Putamen (tissue), 1 donor: Measurements from ENCODE around the gene TRIOBP.

Experiments
- DNase-seq: peaks from one replicate; pipeline ENCODE4 v3.0.0-alpha.2; 2016; ENCODE audit warnings: low spot score

The TRIOBP gene

GRCh38 chr22:37664249-37665101, 32.4 kb upstream of the TRIOBP start:
- DNase-seq = peak; percentile 94

- DNase-seq = no peak
Measured at GRCh38 chr22:37665487-37665886, 31.4 kb upstream of the TRIOBP start.

GRCh38 chr22:37669586-37669985, 27.3 kb upstream of the TRIOBP start:
- DNase-seq = no peak

GRCh38 chr22:37672206-37672919, 24.5 kb upstream of the TRIOBP start:
- no peak for DNase-seq

DNA sequence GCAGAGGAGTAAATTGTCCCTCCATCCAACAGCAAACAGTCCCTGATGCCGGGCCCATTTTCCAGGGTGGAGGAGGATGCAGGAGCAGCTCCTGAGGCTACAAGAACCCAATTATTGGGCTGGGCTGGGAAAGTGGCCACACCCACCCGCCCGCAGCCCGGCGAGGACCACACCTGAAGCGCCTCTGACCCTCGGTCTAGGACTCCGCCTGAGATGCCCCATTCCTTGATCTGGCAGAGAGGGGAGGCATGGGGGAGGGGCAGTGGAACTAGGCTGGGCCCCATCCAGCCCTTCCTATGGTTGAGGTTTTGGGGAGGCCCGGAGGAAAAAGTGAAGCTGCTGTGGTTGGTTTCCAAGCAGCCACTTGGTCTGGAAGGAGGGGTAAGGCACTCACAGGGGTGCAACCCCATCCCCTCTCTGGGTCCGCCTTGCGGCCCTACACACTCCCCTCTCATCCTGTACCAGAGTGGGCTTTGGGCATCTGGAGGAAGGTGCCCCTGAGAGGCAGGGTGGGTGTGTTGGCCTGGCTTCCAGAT, 23.9 kb upstream of the TRIOBP start:
- no peak for DNase-seq

DNA sequence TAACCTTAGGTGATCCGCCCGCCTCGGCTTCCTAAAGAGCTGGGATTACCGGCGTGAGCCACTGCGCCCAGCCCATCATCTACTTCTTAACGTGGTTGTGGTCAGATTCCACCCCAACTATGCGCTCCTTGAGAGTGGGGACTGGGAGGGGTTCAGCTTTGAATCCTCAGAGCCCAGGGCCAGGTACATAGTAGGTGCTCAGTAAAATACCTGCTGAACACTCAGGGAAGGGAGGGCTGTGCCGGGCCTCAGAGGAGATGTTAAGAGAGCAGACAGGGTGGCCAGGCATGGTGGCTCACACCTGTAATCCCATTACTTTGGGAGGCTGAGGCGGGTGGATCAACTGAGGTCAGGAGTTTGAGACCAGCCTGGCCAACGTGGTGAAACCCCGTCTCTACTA, 22.6 kb upstream of the TRIOBP start:
- DNase-seq = no peak

- DNase-seq = peak; percentile 82
Measured at GRCh38 chr22:37674951-37675929, 21.6 kb upstream of the TRIOBP start, which contains the start of gene LGALS1. LGALS1 (plus strand) TSS chr22:37675636; CDS start chr22:37675703, 67 bp downstream.

DNA sequence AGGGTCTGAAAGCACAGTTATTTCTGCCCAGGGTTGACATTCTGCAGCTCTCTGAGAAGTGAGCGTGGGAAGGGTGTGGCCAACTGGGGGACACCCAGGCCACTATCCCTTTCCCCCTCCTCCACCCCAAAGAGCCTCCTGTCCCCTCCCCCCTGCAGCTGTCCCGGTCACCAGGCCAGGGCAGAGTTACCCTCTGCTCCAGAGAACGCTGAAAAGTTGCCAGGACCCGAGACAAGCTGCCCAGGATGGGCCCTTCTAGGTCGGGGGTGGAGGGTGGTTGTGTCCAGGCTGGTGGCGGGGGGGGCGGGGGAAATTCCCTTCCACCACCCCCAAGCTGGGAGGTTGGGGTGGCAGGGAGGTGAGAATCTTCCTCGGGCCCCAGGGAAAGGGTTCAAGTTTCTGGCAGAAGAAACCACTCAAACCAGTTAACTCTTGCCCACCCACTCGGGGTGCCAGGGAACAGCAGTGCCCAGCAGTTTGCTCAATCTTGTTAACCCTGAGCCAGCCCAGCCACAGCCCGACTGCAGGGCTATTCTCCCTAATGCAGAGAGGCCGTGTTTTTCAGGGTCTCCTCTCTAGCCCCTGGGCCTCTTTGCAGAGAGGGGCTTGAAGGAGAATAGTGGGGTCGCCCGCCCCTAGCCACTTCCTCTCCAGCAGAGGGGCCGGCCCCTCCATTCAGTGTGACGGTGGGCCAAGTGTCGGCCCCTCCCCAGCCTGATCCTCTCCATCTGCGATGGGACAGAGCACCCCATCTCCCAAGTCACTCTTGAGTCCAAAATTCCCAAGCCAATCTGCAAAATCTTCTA, 20.7 kb upstream of the TRIOBP start:
- no peak for DNase-seq

DNA sequence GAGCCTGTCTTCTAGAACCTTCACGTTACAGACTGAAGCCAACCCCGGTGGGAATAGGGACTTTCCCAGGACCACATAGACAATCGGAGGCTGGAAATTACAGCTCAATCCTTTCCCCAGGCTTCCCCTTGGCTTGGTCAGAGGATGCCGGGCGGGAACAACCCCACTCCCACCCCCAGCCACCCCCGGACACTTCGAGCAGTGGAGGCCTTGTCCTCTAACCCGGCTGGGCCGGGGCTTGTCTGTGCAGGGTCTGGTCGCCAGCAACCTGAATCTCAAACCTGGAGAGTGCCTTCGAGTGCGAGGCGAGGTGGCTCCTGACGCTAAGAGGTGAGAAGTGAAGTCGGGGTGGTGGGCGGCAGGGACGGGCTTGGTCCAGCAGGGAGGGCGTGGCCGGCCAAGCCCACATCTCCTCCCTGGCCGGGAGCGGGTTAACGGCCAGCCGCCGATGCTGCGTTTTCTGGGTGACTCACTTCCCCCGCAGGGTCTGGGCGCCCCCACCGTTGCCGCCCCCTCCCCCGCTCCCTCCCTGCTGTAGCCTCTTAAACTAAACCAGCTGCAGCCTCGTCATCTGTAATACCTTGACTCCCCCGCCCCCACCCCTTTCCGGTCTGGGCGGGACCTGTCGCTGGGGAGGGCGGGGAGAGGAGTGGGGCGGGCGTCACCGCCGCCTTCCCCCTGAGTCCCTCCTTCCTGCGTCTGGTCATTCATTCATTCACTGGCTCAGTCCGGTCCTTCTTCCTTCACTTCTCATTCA, 19.9 kb upstream of the TRIOBP start:
- peak; percentile 57 for DNase-seq

GRCh38 chr22:37677493-37677974, 19.3 kb upstream of the TRIOBP start:
- DNase-seq = no peak

DNA sequence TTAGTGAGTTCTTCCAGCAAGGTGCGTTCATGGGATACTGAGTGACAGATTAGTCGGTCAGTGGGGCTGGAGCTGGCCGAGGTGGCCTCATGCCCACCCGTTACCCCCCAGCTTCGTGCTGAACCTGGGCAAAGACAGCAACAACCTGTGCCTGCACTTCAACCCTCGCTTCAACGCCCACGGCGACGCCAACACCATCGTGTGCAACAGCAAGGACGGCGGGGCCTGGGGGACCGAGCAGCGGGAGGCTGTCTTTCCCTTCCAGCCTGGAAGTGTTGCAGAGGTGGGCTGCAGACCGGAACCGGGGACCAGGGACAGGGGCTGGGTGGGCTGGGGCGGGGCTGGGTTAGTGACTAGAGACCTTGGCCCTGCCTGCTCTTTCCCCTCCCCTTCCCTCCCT, 18.5 kb upstream of the TRIOBP start:
- DNase-seq = no peak

- no peak for DNase-seq
Measured at GRCh38 chr22:37679670-37680069, 17.2 kb upstream of the TRIOBP start.

- no peak for DNase-seq
Measured at GRCh38 chr22:37680191-37680851, 16.5 kb upstream of the TRIOBP start.

DNA sequence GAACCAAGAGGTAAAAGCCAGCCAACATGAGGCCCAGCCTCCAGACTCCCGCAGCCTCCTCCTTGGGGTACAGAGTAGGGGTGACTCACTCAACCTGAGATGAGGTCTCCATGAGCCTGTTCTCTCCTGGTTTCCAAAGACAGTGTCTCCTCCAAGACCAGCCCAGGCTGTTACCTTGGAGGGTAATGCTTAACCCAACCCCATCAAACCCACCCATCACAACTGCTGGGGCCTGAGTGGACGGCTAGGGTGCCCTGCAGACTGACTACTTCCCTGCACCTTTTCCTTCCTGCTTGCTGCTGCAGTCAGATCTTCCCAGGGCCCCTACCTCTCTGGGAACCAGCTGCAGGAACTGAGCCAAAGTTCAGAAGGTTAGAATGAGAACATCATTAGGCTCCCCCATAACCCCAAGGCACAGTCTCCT, 15.8 kb upstream of the TRIOBP start:
- DNase-seq = no peak

- no peak for DNase-seq
Measured at GRCh38 chr22:37681556-37682049, 15.2 kb upstream of the TRIOBP start.

GRCh38 chr22:37684803-37685615, 11.8 kb upstream of the TRIOBP start:
- no peak for DNase-seq

DNA sequence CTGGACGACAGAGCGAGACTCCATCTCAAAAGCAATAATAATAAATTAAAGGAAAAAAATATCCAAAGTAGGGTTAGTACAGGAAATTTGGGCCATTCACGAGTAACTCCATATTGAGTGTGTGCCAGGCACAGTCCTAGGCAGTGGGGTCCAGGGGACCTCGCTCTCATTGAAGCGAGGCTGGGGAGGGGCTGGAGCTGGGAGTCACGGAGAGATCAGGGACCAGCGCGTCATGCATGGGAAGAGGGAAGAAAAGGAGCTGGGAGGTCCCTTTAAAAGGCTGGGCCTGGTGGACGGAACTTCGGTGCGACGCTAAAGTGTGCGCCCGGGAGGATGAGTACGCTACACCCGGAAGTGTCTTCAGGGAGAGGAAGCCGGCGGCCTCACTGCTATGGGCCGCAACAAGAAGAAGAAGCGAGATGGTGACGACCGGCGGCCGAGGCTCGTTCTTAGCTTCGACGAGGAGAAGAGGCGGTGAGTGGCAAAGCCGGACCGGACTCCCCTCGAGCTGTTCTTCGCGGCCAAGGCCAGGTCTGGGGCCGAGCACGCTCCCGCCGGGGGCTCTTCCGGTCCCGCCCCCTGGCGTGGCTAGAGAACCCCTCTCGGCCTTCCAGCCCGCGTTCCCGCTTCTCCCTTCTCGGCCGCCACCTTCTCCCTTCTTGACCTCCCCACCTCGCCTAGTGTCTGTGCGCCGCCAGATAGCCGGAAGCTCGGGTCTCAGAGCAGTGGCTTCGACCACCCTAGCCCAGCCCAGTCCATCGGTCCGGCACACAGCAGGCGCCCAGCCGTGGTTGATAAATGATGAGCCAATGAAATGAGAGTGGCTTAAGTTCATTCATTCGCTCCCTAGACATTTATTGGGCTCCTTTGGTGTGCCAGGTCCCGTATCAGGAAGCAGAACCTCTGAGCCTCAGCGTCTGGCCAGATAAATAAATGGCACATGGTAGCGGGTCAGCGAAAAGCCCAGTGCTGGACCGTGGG, 10.6 kb upstream of the TRIOBP start, which contains the start of gene NOL12:
Gene NOL12 (plus strand): TSS at position 342 of the 981 bp plus-strand sequence. CDS start 50 bp downstream, at position 392.
- peak; percentile 87 for DNase-seq
